Dedifferentiated amniotic fluid mesenchymal stem cell (primary cell): ENCODE measurements around the gene AATK.

ENCODE experiments used
- DNase-seq: peaks from one replicate; pipeline ENCODE4 v3.0.0-alpha.2; 2016; ENCODE audit errors: extremely low spot score

The AATK gene

GRCh38 chr17:81196505-81197408 lies 30.7 kb upstream of the AATK start:
- DNase-seq: no peak

- DNase-seq: no peak
These were observed 30.0 kb upstream of the AATK start for GRCh38 chr17:81195941-81196495.

GRCh38 chr17:81194941-81195901 lies 29.2 kb upstream of the AATK start:
- no peak for DNase-seq

- no peak for DNase-seq
These were observed 28.3 kb upstream of the AATK start for GRCh38 chr17:81194225-81194760.

- DNase-seq: no peak
These were observed 27.6 kb upstream of the AATK start for GRCh38 chr17:81193470-81194224.

GRCh38 chr17:81193051-81193410 lies 27.0 kb upstream of the AATK start:
- no peak for DNase-seq

- DNase-seq: no peak
These were observed 26.5 kb upstream of the AATK start for GRCh38 chr17:81192386-81193050.

GRCh38 chr17:81191646-81192045 lies 25.6 kb upstream of the AATK start:
- DNase-seq: no peak

- DNase-seq: no peak
These were observed 25.1 kb upstream of the AATK start for GRCh38 chr17:81191116-81191515.

GRCh38 chr17:81190591-81190990 lies 24.6 kb upstream of the AATK start:
- no peak for DNase-seq

- DNase-seq: no peak
These were observed 23.9 kb upstream of the AATK start for GRCh38 chr17:81189670-81190530.

- no peak for DNase-seq
These were observed 23.0 kb upstream of the AATK start for GRCh38 chr17:81189016-81189415.

- no peak for DNase-seq
These were observed 22.4 kb upstream of the AATK start for GRCh38 chr17:81188491-81188840.

GRCh38 chr17:81187586-81188490 lies 21.8 kb upstream of the AATK start:
- DNase-seq: no peak

GRCh38 chr17:81187120-81187519 lies 21.1 kb upstream of the AATK start:
- no peak for DNase-seq

GRCh38 chr17:81186203-81186602 lies 20.2 kb upstream of the AATK start:
- DNase-seq: no peak

GRCh38 chr17:81184555-81184954 lies 18.5 kb upstream of the AATK start:
- DNase-seq: no peak

GRCh38 chr17:81183807-81184206 lies 17.8 kb upstream of the AATK start:
- no peak for DNase-seq

GRCh38 chr17:81183316-81183715 lies 17.3 kb upstream of the AATK start:
- DNase-seq: no peak
